ENCODE measurements around the gene MED13L.
"Not testable (repeated sequence)": the region's sequence is repeated elsewhere in the genome, so short reads cannot be mapped to it uniquely, and the experiment has no call there.

MED13L gene

DNA sequence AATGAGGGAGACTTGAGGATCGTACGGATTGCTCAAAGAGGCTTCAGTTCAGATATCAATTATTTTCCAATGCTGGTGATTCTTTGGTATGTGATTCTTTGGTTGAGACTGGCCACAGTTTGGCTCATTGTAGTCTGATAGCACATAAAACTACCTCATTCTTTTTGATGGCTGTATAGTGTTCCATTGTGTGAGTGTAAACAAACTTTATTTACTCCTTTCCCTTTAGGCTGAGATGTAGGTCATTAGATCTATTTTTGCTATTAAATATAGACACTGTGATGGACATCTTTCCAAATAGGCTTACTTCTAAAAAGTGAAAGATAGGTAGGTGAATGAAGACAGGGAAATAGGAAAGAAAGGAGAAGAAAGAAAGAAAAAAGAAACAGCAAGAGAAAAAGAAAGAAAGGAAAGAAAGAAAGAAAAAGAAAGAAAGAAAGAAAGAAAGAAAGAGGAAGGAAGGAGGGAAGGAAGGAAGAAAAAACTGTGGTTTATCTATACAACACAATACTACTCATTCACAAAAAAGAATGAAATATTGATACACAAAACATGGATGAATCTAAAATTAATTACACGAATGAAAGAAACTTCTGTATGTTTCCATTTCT is 19.8 kb upstream of the MED13L start:
- peaks cover 58% of the 10 kb centered on the region for H3K27me3 Mint-ChIP-seq (ENCODE audit: low read depth)
- H3K27ac Mint-ChIP-seq = peak overlapping the region; percentile 21
- H3K4me3 Mint-ChIP-seq = no peak overlapping the region
- no peaks in the 10 kb centered on the region for H3K4me1 Mint-ChIP-seq (ENCODE audit: low read depth)
- H3K9me3 Mint-ChIP-seq = no peaks in the 10 kb centered on the region
- no peaks in the 10 kb centered on the region for H3K36me3 Mint-ChIP-seq (ENCODE audit: low read depth)

DNA sequence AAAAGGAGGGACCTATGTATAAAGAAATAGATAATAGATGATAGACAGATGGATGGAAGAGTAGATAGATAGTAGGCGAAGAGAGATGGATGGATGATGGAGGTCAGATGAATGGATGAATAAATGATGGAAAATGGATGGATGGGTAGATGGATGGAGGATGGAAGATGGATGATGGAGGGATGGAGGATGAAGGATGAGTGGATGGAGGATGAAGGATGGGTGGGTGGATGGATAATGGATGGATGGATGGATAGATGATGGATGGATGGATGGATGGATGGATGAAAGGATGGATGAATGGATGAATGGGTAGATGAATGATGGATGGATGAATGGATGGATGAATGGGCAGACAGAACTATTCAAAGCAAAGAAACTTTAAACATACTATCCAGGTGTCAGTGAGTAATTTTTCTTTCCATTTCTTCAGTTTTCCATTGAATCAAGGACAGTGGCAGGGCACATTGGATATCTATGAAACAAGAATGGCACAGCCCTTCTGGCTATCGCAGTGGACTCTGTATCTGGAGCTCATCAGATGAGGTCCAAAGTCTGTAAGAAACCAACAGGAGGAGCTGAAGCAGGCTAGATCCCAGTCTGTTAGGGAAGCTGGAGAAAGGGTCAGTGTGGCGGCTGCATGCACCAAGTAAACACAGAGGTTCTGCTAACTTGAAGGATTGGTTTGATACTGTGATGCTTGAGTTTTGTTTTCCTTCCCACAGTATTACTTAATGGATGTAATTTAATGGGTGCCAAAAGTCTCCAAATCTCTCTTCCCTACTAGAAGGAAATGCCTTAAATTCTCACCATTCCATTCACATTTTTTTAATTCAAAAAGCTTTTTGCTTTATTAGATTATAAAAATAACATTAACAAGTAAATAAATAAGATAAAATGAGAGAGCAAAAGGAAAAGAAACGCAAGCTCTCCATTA is 18.1 kb upstream of the MED13L start:
- H3K4me3 Mint-ChIP-seq = no peak overlapping the region
- no peaks in the 10 kb centered on the region for H3K36me3 Mint-ChIP-seq (ENCODE audit: low read depth)
- H3K4me1 Mint-ChIP-seq (ENCODE audit: low read depth) = no peaks in the 10 kb centered on the region
- H3K27ac Mint-ChIP-seq = no peak overlapping the region
- no peaks in the 10 kb centered on the region for H3K9me3 Mint-ChIP-seq
- H3K27me3 Mint-ChIP-seq (ENCODE audit: low read depth) = peaks cover 50% of the 10 kb centered on the region

DNA sequence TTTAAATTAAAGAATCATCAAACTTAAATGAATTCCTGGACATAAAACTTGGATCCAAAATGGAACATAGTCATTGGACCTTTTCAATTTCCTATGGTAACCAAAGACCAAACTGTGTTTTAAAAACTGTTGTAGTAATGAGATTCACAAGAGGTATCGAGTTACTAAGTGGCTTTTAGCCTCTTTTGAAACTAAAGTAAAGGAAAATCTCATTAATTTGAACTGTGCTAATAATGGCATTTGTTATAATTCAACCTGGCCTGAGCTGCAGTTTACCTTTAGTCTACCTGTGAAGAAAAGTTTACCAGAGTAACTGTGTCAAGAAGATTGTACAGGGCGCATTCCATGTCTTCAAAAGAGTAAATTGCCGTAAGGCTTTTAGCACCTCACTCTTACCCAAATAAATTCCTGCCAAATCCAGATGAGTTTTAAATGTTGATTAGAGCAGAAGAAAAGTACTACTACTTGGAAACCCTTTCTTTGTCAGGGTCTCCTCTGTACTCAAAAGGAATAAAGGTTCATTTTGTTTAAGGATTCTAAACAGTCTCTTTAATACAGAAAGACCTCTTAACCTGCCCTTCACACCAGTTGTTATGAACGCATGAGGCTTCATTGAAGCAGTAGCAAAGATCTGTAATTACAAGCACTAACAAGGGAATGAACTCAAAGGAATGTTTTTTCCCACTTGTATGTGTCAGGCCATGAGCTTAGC is 17.1 kb upstream of the MED13L start:
- H3K4me1 Mint-ChIP-seq (ENCODE audit: low read depth) = no peaks in the 10 kb centered on the region
- H3K9me3 Mint-ChIP-seq = no peaks in the 10 kb centered on the region
- peaks cover 46% of the 10 kb centered on the region for H3K27me3 Mint-ChIP-seq (ENCODE audit: low read depth)
- no peak overlapping the region for H3K27ac Mint-ChIP-seq
- H3K36me3 Mint-ChIP-seq (ENCODE audit: low read depth) = no peaks in the 10 kb centered on the region
- H3K4me3 Mint-ChIP-seq = no peak overlapping the region

DNA sequence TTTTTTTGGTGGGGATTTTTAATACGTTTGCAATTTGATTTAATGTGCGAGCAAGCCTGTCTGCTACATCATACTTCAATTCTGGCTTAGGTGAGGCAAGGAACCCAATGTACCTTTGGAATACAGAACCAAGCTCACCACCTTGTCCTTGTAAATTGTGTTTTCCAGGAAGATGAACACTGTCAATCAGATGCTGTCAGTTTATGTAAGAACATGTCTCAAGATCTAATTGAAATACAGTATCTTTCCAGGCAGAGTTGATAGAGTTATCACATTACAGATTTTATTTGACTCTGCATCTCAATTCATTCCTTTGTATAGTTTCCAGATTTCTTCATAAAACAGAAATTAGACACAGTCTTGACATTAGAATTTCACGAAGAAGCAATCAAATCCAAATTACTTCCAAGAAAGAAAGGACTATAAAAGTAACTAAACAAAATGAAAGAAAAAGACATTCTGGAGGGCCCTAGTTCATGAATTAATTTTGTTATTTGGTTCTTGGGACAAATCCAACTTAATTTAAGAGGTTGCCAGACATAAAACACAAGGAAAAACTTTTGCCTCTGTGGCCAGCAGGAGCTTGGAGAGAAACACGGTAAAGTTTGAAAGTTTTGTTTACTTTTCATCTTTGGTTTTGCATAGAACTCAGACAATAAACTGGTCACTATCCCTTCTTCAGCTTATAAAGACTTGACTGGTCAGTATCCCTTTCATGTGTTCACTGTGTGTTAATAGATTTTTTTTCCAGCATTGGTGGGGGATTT is 16.4 kb upstream of the MED13L start:
- Mint-ChIP-seq H3K4me1 (ENCODE audit: low read depth) (no peaks in the 10 kb centered on the region), H3K4me3 (no peak overlapping the region), H3K9me3 (no peaks in the 10 kb centered on the region), H3K36me3 (ENCODE audit: low read depth) (no peaks in the 10 kb centered on the region), H3K27ac (no peak overlapping the region), H3K27me3 (ENCODE audit: low read depth) (peaks cover 39% of the 10 kb centered on the region)

DNA sequence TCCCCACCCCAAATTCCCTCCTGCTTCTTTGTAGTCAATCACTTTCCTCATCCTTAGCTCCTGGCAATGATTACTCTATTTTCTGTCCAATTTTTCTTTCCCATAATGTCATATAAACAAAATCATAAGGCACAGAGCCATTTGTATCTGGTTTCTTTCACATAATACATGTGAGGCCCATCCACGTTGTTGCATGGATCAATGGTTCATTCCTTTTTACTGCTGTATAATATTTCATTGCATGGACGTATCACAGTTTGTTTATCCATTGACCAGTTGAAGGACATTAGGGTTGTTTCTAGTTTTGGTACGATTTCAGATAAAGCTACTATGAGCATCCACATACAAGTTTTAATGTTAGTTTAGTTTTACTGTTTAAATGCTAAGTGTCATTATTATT is 13.7 kb upstream of the MED13L start:
- no peaks in the 10 kb centered on the region for H3K36me3 Mint-ChIP-seq (ENCODE audit: low read depth)
- H3K9me3 Mint-ChIP-seq = no peaks in the 10 kb centered on the region
- H3K4me1 Mint-ChIP-seq (ENCODE audit: low read depth) = no peaks in the 10 kb centered on the region
- H3K4me3 Mint-ChIP-seq = no peak overlapping the region
- H3K27me3 Mint-ChIP-seq (ENCODE audit: low read depth) = peaks cover 21% of the 10 kb centered on the region
- H3K27ac Mint-ChIP-seq = no peak overlapping the region

DNA sequence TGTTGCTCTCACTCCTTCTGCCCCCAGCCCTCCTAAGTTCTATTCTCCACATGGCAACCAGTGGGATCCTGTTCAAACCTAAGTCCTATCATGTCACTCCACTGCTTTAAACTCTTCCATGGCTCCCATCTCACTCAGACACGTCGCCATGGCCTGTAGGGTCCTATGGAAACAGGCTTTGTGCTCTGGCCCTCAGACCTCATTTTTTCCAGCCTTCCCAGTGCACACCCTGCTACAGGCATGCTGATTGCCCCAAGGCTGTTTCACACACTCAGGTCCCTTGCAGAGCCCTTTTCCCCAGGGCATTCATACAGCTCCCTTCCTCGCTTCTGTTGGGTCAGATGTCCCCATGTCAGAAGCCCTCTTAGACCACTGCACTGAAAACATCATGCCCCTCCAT is 11.2 kb upstream of the MED13L start:
- Mint-ChIP-seq H3K4me1 (ENCODE audit: low read depth) (no peaks in the 10 kb centered on the region), H3K27me3 (ENCODE audit: low read depth) (peaks cover 5% of the 10 kb centered on the region), H3K27ac (no peak overlapping the region), H3K4me3 (no peak overlapping the region), H3K36me3 (ENCODE audit: low read depth) (no peaks in the 10 kb centered on the region), H3K9me3 (no peaks in the 10 kb centered on the region)

DNA sequence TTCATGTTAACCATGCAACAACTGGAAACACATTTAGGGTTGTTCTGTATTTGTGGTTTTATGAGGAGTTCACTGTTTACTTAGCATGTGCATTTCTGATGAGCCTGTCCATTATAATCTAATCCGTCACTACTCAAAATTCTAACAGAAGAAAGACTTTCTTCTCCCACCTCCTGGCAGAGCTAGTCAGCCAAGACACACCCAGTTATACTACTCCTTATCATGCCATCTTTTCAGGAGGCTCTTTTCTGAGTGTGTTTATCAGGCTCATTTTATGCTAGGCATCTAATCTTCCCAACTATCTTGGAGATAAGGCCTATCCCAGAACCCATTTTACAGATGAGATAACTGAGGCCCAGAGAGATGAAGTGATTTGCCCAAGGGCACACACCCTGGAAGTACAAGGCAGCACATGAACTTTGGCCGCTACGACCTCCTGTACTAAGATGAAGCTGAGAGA is 10.4 kb upstream of the MED13L start:
- H3K36me3 Mint-ChIP-seq (ENCODE audit: low read depth) = no peaks in the 10 kb centered on the region
- H3K27ac Mint-ChIP-seq = no peak overlapping the region
- H3K4me1 Mint-ChIP-seq (ENCODE audit: low read depth) = peaks cover 6% of the 10 kb centered on the region
- no peak overlapping the region for H3K4me3 Mint-ChIP-seq
- no peaks in the 10 kb centered on the region for H3K27me3 Mint-ChIP-seq (ENCODE audit: low read depth)
- no peaks in the 10 kb centered on the region for H3K9me3 Mint-ChIP-seq

DNA sequence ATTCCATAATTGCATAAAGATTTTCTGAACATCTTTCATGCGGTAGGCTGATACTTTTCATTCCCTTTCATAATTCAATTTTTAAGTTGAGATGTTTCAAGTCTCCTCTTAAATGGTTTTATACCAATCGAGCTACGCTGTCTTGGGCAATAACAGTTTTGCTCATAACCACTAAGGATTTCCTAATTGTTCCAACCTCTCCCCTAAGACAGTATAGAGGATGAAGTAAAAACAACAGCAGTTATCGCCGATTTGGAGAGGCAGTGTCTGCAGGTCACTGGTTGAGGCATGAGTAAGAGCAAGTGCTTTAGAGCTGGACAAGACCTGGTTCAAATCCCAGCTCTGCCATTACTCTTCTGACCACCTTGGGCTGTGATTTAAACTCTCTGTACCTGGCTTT is 6.9 kb upstream of the MED13L start:
- peaks cover 15% of the 10 kb centered on the region for H3K4me1 Mint-ChIP-seq (ENCODE audit: low read depth)
- H3K27me3 Mint-ChIP-seq (ENCODE audit: low read depth) = no peaks in the 10 kb centered on the region
- H3K4me3 Mint-ChIP-seq = no peak overlapping the region
- no peaks in the 10 kb centered on the region for H3K36me3 Mint-ChIP-seq (ENCODE audit: low read depth)
- no peak overlapping the region for H3K27ac Mint-ChIP-seq
- H3K9me3 Mint-ChIP-seq = no peaks in the 10 kb centered on the region

DNA sequence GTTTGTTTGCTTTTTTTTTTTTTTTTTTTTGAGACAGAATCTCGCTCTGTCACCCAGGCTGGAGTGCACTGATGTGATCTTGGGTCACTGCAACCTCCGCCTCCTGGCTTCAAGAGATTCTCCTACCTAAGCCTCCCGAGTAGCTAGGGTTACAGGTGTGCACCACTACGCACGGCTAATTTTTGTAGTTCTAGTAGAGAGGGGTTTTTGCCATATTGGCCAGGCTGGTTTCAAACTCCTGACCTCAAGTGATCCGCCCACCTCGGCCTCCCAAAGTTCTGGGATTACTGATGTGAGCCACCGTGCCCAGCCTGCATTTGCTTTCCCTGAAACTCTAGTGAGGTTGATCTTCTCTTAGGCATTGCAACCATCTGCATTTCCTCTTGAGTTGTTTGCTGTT is 6.4 kb upstream of the MED13L start:
- H3K4me3 Mint-ChIP-seq; H3K27me3 Mint-ChIP-seq (ENCODE audit: low read depth); H3K36me3 Mint-ChIP-seq (ENCODE audit: low read depth); H3K27ac Mint-ChIP-seq; H3K9me3 Mint-ChIP-seq: not testable (repeated sequence)
- peaks cover 15% of the 10 kb centered on the region for H3K4me1 Mint-ChIP-seq (ENCODE audit: low read depth)

DNA sequence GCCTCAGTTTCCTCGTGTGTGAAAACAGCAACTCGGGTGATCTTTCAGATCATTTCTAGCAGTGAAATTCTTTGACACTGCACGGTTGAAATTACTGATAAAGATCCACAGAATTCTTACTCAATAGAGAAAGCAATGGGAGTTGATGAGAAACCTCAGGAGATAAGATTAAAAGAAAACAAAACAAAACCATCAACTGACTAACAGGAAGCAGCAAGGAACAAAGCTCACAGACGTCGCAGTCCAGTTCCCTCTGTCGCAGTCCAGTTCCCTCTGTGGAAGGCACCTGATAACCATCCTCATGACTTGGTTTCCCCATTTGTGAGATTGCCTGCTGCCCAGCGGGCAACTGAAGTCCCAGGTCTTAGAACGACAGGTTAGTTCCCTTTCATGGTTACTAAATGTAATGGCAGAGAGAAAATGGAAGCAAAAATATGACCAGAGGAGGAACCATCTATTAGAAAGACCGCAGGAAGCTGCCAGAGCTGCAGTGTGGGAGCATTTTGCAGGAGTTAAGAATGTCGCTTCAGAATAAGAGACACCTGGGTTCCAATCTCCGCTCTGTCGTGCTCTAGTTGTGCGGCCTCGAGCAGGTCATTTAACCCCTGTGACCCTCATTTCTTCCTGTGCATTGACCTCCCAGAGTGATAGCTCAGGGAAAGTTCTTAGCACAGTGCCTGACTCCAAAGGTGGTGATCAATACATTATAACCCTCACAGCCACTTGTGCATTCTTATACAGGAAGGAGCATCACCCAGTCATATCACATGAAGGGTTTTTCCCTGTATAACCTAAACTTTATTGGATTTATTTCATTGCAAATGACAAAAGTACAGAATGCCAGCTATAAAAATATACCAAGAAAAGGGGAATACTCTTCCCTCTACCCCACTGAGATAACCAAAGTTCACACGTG is 5.1 kb upstream of the MED13L start:
- H3K4me3 Mint-ChIP-seq = peak overlapping the region; percentile 50
- H3K4me1 Mint-ChIP-seq (ENCODE audit: low read depth) = peaks cover 20% of the 10 kb centered on the region
- no peaks in the 10 kb centered on the region for H3K9me3 Mint-ChIP-seq
- no peaks in the 10 kb centered on the region for H3K36me3 Mint-ChIP-seq (ENCODE audit: low read depth)
- peaks cover 5% of the 10 kb centered on the region for H3K27me3 Mint-ChIP-seq (ENCODE audit: low read depth)
- H3K27ac Mint-ChIP-seq = peak overlapping the region; percentile 26

DNA sequence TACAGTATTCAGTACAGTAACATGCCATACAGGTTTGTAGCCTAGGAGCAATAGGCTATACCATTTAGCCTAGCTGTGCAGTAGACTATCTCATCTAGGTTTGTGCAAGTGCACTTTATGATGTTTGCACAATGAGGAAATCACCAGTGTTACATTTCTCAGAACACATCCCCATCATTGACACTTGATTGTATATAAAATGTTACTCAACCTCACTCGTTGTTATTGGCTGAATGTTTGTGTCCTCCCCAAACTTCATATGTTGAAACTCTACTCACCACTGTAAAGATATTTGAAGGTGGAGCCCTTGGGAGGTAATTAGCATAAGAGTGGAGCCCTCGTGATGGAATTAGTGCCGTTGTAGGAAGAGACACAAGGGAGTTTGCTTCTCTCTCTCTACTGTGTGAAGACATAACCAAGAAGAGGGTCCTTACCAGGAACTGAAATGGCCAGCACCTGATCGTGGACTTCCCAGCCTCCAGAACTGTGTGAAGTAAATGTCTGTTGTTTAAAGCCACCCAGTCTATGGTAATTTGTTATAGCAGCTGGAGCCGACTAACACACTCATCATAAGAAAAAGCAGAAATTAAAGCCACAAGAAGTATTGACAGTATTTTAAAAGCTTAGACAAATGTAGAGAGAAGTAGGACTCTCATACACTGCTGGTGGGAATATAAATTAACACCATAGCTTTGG is 3.2 kb upstream of the MED13L start:
- peaks cover 24% of the 10 kb centered on the region for H3K4me1 Mint-ChIP-seq (ENCODE audit: low read depth)
- no peak overlapping the region for H3K4me3 Mint-ChIP-seq

DNA sequence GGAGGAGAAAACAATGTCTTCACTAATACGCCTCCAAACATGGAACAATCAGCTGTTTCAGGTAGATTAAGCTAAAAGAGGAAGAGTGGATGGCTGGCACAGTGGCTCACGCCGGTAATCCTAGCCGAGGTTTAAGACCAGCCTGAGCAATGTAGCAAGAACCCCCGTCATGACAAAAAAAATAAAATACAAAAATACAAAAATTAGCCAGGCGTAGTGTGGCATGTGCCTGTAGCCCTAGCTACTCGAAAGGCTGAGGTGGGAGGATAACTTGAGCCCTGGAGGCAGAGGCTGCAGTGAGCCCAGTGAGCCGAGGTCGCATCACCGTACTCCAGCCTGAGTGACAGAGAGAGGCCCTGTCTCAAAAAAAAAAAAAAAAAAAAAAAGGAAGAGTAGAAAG is 1.2 kb upstream of the MED13L start:
- peak overlapping the region; percentile 89 for H3K27ac Mint-ChIP-seq
- peaks cover 41% of the 10 kb centered on the region for H3K4me1 Mint-ChIP-seq (ENCODE audit: low read depth)
- H3K36me3 Mint-ChIP-seq (ENCODE audit: low read depth) = peaks cover 8% of the 10 kb centered on the region
- no peaks in the 10 kb centered on the region for H3K9me3 Mint-ChIP-seq
- H3K4me3 Mint-ChIP-seq = peak overlapping the region; percentile 82
- peaks cover 5% of the 10 kb centered on the region for H3K27me3 Mint-ChIP-seq (ENCODE audit: low read depth)

More for the DNA sequence above, 3.2 kb upstream of the MED13L start:
- H3K27ac Mint-ChIP-seq = no peak overlapping the region
- peaks cover 6% of the 10 kb centered on the region for H3K36me3 Mint-ChIP-seq (ENCODE audit: low read depth)
- H3K27me3 Mint-ChIP-seq (ENCODE audit: low read depth) = peaks cover 5% of the 10 kb centered on the region
- no peaks in the 10 kb centered on the region for H3K9me3 Mint-ChIP-seq

DNA sequence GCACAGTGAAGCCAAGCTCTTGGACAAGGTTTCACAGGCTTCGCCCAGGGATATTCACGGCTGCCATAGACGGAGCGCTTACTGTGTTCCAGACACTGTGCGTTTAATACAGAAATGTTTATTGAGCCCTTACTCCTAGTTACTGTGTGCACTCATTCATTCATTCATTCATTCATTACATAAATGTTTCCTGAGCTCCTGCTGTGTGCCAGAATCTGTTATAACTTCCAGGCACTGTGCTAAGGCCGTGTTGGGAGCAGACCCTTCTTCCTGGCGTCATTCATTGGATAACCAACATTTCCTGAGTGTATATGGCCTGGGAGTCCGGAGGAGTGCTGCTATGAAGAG is 760 bp upstream of the MED13L start:
- H3K4me1 Mint-ChIP-seq (ENCODE audit: low read depth) = peaks cover 42% of the 10 kb centered on the region
- peaks cover 8% of the 10 kb centered on the region for H3K36me3 Mint-ChIP-seq (ENCODE audit: low read depth)
- H3K27ac Mint-ChIP-seq = peak overlapping the region; percentile 89
- peak overlapping the region; percentile 82 for H3K4me3 Mint-ChIP-seq
- peaks cover 5% of the 10 kb centered on the region for H3K27me3 Mint-ChIP-seq (ENCODE audit: low read depth)
- H3K9me3 Mint-ChIP-seq = no peaks in the 10 kb centered on the region

Data from T-helper 1 cell treated with Interleukin-12 subunit alpha and Interleukin-12 subunit beta and Interleukin-4 antibody, amounts not matched to agents 30 μg/mL and 1 μg/mL, for 36 hours (primary cell).